HepG2 (cell line): ENCODE measurements around the gene NOP9. TPM values are rescaled to one million over a fixed set of nuclear protein-coding genes. Genes with fewer than 3 reads are reported as not detected.
A peak's percentile ranks its signal among the peaks of the same experiment; 100 is the strongest.

ENCODE experiments used
- CCAR2 ChIP-seq: fragments of 200-400 bp; formaldehyde crosslinking; optimal IDR thresholded peaks from 2 replicates; pipeline ENCODE3; 2018; ENCODE audit warnings: low read depth, mild to moderate bottlenecking, low read length, moderate library complexity
- DMAP1 ChIP-seq: IDR thresholded peaks from 2 replicates; pipeline ENCODE4 v1.6.1; 2016
- DPF2 ChIP-seq: sonication (generic); formaldehyde crosslinking; IDR thresholded peaks from 2 replicates; pipeline ENCODE4 v1.4.0; 2020; ENCODE audit warnings: mild to moderate bottlenecking, low read depth, missing genetic modification reagents, borderline replicate concordance
- ETV5 ChIP-seq: IDR thresholded peaks from 2 replicates; pipeline ENCODE4 v1.6.1; 2018; ENCODE audit warnings: missing biosample characterization, missing genetic modification reagents, inconsistent platforms, borderline replicate concordance
- GZF1 ChIP-seq: sonication (generic); formaldehyde crosslinking; IDR thresholded peaks from 2 replicates; pipeline ENCODE4 v1.5.1; 2020; ENCODE audit warnings: mild to moderate bottlenecking, missing genetic modification reagents
- KLF12 ChIP-seq: sonication (generic); formaldehyde crosslinking; IDR thresholded peaks from 2 replicates; pipeline ENCODE4 v1.4.0; 2020; ENCODE audit warnings: missing genetic modification reagents, borderline replicate concordance
- KLF6 ChIP-seq: IDR thresholded peaks from 2 replicates; pipeline ENCODE4 v1.8.0; 2016; ENCODE audit warnings: missing biosample characterization, missing genetic modification reagents
- NFE2L2 ChIP-seq: fragments of 150-350 bp; IDR thresholded peaks from 2 replicates; pipeline ENCODE4 v1.6.1; 2014; ENCODE audit warnings: low read length
- NR2F6 ChIP-seq, 2 experiments: IDR thresholded peaks; 2 replicates each; pipeline ENCODE4 v1.6.1; 2016; ENCODE audit warnings: antibody characterized with exemption in 1 of 2, mild to moderate bottlenecking in 1 of 2
- SIN3B ChIP-seq: fragments of 150-350 bp; IDR thresholded peaks from 2 replicates; pipeline ENCODE4 v1.6.1; 2014; ENCODE audit warnings: low read length
- SP1 ChIP-seq, 2 experiments: fragments of 450-650 bp in 1 of 2; sonication (generic) in 1 of 2; formaldehyde crosslinking in 1 of 2; IDR thresholded peaks; 2 replicates each; pipeline versions ENCODE4 v1.4.0 to v1.6.1; 2016 to 2020; ENCODE audit warnings: missing genetic modification reagents in 1 of 2
- TSC22D2 ChIP-seq: sonication (generic); formaldehyde crosslinking; IDR thresholded peaks from 2 replicates; pipeline ENCODE4 v1.5.1; 2020; ENCODE audit warnings: missing genetic modification reagents, mild to moderate bottlenecking, borderline replicate concordance
- YY1 ChIP-seq: IDR thresholded peaks from 2 replicates; pipeline ENCODE4 v1.6.1; 2011; ENCODE audit warnings: low read length, low read depth, moderate library complexity, mild to moderate bottlenecking; ENCODE audit not compliant: insufficient read depth, insufficient replicate concordance
- ZC3H4 ChIP-seq: sonication (generic); formaldehyde crosslinking; IDR thresholded peaks from 2 replicates; pipeline ENCODE4 v1.4.0; 2020; ENCODE audit warnings: missing genetic modification reagents, borderline replicate concordance
- ZFP82 ChIP-seq: sonication (generic); formaldehyde crosslinking; IDR thresholded peaks from 2 replicates; pipeline ENCODE4 v1.5.1; 2020; ENCODE audit warnings: mild to moderate bottlenecking, missing genetic modification reagents, borderline replicate concordance
- ZNF10 ChIP-seq: sonication (generic); formaldehyde crosslinking; IDR thresholded peaks from 2 replicates; pipeline ENCODE4 v1.4.0; 2020; ENCODE audit warnings: mild to moderate bottlenecking, low read depth, missing genetic modification reagents, borderline replicate concordance
- ZNF160 ChIP-seq: sonication (generic); formaldehyde crosslinking; IDR thresholded peaks from 2 replicates; pipeline ENCODE4 v1.8.0; 2022; ENCODE audit warnings: mild to moderate bottlenecking, inconsistent platforms, missing genetic modification reagents
- ZNF225 ChIP-seq: sonication (generic); formaldehyde crosslinking; IDR thresholded peaks from 2 replicates; pipeline ENCODE4 v1.4.0; 2020; ENCODE audit warnings: mild to moderate bottlenecking, missing genetic modification reagents
- ZNF292 ChIP-seq: sonication (generic); formaldehyde crosslinking; IDR thresholded peaks from 2 replicates; pipeline ENCODE4 v1.8.1; 2022; ENCODE audit warnings: mild to moderate bottlenecking, low read depth, missing genetic modification reagents, borderline replicate concordance
- ZNF33B ChIP-seq: sonication (generic); formaldehyde crosslinking; IDR thresholded peaks from 2 replicates; pipeline ENCODE4 v1.5.1; 2020; ENCODE audit warnings: mild to moderate bottlenecking, missing genetic modification reagents
- ZNF788 ChIP-seq: sonication (generic); formaldehyde crosslinking; IDR thresholded peaks from 2 replicates; pipeline ENCODE4 v1.5.0; 2020; ENCODE audit warnings: mild to moderate bottlenecking, missing genetic modification reagents, borderline replicate concordance
- polyA plus RNA-seq, 8 experiments: library from polyadenylated mRNA; depleted of rRNA in 3 of 8; stranded (reverse) in 7 of 8; unstranded in 1 of 8; fragments of >200 nt; fragmentation: Illumina TruSeq in 4 of 8; extraction: Trizol in 4 of 8; gene quantifications; 2 replicates each; pipeline versions ENCODE4 v1.2.1 to v1.2.3, GENCODE V29; 2011 to 2016; ENCODE audit warnings: low read depth in 4 of 8, missing spikeins in 1 of 8, mixed read lengths in 1 of 8; ENCODE audit not compliant: insufficient read depth in 1 of 8
- total RNA-seq, 5 experiments: library from RNA; depleted of rRNA; stranded (reverse); fragments of >200 nt; fragmentation: Illumina TruSeq; extraction: Trizol; gene quantifications; 2 replicates each; pipeline ENCODE4 v1.2.3, GENCODE V29; 2016; ENCODE audit warnings: low read depth in 1 of 5
- TF ChIP-seq, protein P1 (sequence below): IDR thresholded peaks from 2 replicates; pipeline ENCODE4 v1.6.1; 2016; ENCODE audit warnings: low read depth
- TF ChIP-seq, protein P2 (sequence below): sonication (generic); formaldehyde crosslinking; IDR thresholded peaks from 2 replicates; pipeline ENCODE4 v1.4.0; 2020; ENCODE audit warnings: missing genetic modification reagents
- TF ChIP-seq, protein P3 (sequence below): sonication (generic); formaldehyde crosslinking; IDR thresholded peaks from 2 replicates; pipeline ENCODE4 v1.4.0; 2020; ENCODE audit warnings: missing genetic modification reagents
- TF ChIP-seq, protein P4 (sequence below): sonication (generic); formaldehyde crosslinking; IDR thresholded peaks from 2 replicates; pipeline ENCODE4 v1.8.0; 2022; ENCODE audit warnings: missing genetic modification reagents, low read depth, mild to moderate bottlenecking, borderline replicate concordance

NOP9 gene
- total and polyA plus RNA-seq, 2 of the 13 experiments (the other 11 are each of a cell fraction or from before 2014, with no cell fraction given), result 24.5 to 61.6 TPM

DNA sequence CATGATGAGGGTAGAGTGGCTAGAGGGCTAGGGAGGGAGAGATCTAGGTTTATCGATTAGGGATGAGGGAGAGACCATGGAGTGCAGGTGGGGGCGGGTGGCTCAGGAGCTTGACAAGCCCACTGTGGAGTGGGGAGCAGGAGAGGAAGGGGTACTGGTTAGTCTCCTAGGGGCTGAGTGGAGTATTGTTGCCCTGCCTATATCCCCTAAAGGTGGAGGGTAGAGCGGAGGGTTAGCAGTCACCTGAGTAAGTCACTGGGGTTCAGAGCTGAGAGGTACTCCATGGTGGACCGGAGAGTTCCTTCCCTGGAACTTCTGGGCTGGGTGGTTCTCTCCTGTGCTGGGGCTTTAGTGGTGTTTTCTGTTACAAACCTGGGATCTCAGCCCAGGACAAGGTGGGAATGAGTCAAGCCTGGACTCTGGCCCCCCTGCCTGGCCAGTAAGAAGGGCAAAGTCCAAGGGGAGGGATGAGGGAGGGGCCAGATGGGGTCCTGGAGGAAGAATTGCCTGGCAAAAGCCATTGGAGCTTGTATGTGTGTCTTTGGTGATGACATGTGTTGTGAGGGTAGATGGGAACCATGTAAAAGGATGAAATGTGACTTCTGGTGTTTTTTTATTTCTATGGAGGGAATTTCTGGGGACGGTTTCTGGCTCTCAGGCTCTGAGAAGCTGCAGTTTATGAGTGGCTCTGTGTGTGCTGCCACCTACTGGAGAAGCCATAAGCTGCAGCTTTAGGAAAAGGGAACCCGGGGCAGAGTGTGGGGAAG is 8.1 kb downstream of the NOP9 start, which contains the start of gene CIDEB (continued):
- no peak; the same call in 1 of the 2 replicates for TF ChIP-seq ZNF225 (CRISPR knock-in tag)
- TF ChIP-seq, protein P1, sequence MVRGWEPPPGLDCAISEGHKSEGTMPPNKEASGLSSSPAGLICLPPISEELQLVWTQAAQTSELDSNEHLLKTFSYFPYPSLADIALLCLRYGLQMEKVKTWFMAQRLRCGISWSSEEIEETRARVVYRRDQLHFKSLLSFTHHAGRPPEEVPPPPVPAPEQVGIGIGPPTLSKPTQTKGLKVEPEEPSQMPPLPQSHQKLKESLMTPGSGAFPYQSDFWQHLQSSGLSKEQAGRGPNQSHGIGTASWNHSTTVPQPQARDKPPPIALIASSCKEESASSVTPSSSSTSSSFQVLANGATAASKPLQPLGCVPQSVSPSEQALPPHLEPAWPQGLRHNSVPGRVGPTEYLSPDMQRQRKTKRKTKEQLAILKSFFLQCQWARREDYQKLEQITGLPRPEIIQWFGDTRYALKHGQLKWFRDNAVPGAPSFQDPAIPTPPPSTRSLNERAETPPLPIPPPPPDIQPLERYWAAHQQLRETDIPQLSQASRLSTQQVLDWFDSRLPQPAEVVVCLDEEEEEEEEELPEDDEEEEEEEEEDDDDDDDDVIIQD (CRISPR knock-in tag), result peak; percentile 97
- peak; percentile 64; the same call in 1 of the 2 replicates for TF ChIP-seq KLF12 (CRISPR knock-in tag)
- TF ChIP-seq ZNF160 (CRISPR knock-in tag), result peak; percentile 80
- peak; percentile 68; the same call in 1 of the 2 replicates for TF ChIP-seq ETV5 (CRISPR knock-in tag)
- TF ChIP-seq, protein P2, sequence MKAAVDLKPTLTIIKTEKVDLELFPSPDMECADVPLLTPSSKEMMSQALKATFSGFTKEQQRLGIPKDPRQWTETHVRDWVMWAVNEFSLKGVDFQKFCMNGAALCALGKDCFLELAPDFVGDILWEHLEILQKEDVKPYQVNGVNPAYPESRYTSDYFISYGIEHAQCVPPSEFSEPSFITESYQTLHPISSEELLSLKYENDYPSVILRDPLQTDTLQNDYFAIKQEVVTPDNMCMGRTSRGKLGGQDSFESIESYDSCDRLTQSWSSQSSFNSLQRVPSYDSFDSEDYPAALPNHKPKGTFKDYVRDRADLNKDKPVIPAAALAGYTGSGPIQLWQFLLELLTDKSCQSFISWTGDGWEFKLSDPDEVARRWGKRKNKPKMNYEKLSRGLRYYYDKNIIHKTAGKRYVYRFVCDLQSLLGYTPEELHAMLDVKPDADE (CRISPR knock-in tag), result no peak
- TF ChIP-seq, protein P3, sequence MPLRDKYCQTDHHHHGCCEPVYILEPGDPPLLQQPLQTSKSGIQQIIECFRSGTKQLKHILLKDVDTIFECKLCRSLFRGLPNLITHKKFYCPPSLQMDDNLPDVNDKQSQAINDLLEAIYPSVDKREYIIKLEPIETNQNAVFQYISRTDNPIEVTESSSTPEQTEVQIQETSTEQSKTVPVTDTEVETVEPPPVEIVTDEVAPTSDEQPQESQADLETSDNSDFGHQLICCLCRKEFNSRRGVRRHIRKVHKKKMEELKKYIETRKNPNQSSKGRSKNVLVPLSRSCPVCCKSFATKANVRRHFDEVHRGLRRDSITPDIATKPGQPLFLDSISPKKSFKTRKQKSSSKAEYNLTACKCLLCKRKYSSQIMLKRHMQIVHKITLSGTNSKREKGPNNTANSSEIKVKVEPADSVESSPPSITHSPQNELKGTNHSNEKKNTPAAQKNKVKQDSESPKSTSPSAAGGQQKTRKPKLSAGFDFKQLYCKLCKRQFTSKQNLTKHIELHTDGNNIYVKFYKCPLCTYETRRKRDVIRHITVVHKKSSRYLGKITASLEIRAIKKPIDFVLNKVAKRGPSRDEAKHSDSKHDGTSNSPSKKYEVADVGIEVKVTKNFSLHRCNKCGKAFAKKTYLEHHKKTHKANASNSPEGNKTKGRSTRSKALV (CRISPR knock-in tag), result peak; percentile 69; the same call in 1 of the 2 replicates
- TF ChIP-seq SIN3B, result no peak; the same call in 1 of the 2 replicates
- TF ChIP-seq DMAP1 (CRISPR knock-in tag), result peak; percentile 97
- TF ChIP-seq GZF1, result peak; percentile 27; the same call in 1 of the 2 replicates
- TF ChIP-seq, protein P4, sequence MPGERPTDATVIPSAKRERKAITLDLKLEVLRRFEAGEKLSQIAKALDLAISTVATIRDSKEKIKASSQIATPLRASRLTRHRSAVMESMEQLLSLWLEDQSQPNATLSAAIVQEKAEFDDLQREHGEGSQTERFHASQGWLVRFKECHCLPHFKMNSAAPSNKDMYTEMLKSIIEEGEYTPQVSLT (CRISPR knock-in tag), result no peak
- TF ChIP-seq ZC3H4, result no peak
- TF ChIP-seq NFE2L2, result peak; percentile 3; the same call in 1 of the 2 replicates
- TF ChIP-seq KLF6 (CRISPR knock-in tag), result peak; percentile 84; the same call in 1 of the 2 replicates
- no peak for TF ChIP-seq ZFP82
- TF ChIP-seq TSC22D2 (CRISPR knock-in tag), result peak; percentile 37; the same call in 1 of the 2 replicates
- no peak for TF ChIP-seq SP1 (IDR thresholded peaks at IDR 0.05)
- TF ChIP-seq SP1 (CRISPR knock-in tag; IDR thresholded peaks at IDR 0.05), result peak; percentile 85
- TF ChIP-seq YY1, result peak; percentile 14
- TF ChIP-seq CCAR2, result peak; percentile 98
- peak; percentile 87; the same call in 1 of the 2 replicates for TF ChIP-seq ZNF292
- TF ChIP-seq ZNF10 (CRISPR knock-in tag), result 0 out of 2 replicates have a peak, but pooled peaks have one; percentile 54
- TF ChIP-seq NR2F6 (IDR thresholded peaks at IDR 0.05), result 0 out of 2 replicates have a peak, but pooled peaks have one; percentile 50
- peak; percentile 82 for TF ChIP-seq NR2F6 (CRISPR knock-in tag; IDR thresholded peaks at IDR 0.05)
- TF ChIP-seq ZNF33B (CRISPR knock-in tag), result no peak
- peak; percentile 75; the same call in 1 of the 2 replicates for TF ChIP-seq ZNF788 (CRISPR knock-in tag)
- TF ChIP-seq DPF2 (CRISPR knock-in tag), result peak; percentile 100
